Fibroblast of skin of right quadriceps (primary cell): ENCODE results near the gene CNTNAP5.
A peak's percentile ranks its signal among the peaks of the same experiment; 100 is the strongest.

ENCODE experiments used
- DNase-seq: peaks from one replicate; pipeline ENCODE4 v3.0.0-alpha.2; 2013

The CNTNAP5 gene

DNA sequence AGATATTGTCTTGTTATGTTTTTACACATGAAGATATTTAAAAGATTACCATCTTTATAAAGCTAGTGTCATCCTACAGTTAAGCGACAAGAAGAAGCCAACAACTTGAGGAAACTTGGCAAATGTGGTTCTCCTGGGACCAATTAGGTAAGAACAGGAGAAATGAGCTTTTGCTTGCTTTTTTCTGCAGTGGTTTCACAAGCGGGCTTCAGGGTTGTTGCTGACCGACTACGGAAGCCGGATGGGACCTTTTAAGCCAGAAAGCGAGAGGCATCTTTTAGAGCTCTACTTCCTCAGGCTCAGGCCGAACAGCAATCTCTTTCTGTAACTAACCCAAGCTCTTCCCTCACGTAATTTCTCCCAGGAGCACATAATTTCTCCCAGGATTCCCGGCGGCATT lies 256.5 kb downstream of the CNTNAP5 start:
- DNase-seq, result no peak

DNA sequence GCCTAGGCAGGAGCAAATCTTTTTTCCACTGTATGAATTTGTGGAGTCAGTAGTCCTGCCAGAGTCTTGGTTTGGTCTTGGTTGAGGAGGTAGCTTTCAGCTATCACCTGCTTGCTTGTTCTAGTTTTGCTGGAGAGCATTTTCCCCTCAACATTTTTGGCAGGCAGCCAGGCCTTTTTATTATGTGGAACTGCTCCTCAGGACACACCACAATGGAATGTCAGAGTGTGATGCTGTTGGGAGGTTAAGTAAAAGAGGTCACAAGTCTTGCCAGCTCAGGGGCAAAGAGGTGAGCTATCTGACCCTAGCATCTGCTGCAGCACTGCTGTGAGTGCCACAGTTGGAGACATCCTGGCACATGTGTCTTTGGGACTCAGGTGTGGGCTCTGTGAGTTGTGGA lies 258.0 kb downstream of the CNTNAP5 start:
- DNase-seq, result peak; percentile 37

DNA sequence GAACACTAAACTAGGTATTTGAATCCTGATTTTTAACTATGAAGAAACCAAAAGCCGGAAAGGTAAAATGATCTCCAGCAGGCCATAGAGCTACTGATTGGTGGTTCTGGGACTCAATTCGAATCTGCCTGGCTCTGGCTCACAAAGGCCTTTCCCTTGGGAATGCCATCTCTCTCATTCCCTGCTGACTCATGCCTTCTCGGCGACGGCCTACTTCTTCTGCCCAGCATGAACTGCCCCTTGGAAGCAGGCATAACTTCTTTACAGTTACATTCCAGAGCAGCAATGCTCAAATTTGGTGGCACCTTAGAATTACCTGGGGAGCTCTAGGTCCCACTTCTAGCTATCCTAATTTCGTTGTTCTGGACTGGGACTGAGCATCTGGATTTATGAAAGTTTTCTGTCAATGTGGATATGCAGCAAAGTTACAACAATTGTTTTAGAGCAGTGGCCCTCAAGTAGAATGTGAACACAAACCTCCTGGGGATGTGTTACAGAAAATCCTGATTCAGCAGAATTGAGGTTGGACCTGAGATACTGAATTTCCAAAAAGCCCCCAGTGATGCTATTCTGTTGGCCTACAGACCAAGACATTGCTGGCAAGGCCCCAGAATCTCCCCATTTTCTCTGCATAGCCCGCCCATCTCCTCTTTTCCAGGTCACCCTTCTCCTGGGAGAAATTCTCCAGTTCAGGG lies 261.1 kb downstream of the CNTNAP5 start:
- DNase-seq, result no peak

DNA sequence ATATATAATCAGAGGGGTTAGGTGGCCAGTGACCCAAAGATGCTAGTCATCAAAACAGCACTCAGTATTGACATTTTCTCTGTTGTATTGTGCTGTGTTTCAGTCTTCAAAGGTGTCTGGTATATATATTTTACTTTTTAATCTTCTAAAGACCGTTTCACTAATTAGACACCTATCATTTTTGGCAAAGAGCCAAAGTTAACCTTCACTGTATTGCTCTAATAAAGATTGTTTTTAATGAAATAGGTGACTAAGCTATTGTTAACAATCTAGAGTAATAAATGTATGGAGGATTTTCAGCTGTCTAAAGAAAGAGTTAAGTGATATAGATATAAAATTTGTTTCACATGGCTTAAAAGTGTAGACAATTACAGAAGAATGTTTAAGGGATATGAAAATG lies 264.0 kb downstream of the CNTNAP5 start:
- DNase-seq, result no peak

DNA sequence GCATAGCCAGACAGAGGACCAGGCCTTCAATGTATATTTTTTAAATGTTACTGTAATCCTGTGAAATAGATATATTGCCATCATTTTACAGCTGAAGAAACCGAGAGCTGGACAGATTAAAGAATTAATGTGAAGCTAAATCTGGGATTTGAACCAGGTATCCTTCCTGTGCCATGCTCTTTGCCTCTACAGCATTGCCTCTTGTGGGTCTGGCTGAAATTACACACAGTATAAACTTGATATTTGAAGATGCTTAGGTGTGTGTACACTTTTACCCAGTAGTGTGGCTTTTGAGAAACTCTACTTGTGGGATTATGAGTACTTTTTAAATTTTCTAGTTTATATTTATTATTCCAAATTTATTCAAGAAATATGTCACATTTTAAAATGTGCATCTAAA lies 264.5 kb downstream of the CNTNAP5 start:
- DNase-seq, result no peak

DNA sequence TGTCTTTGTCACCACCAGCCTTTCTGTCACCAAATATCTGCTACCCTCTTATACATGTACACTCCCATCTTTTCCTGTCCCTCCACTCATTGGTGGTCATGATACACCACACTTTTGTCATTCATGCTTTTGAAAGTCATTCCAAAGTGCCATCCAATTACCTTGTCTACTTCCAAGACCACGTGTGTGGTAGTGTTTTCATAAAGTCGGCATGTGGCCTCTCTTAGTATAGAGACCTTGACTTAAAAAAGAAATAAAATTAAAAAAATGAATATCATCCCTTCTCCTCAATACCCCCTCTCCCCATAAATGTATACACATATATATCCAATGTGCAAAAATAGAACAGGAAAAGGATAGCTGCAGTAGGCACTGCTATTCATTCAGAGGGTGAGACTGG lies 271.4 kb downstream of the CNTNAP5 start:
- DNase-seq, result no peak

DNA sequence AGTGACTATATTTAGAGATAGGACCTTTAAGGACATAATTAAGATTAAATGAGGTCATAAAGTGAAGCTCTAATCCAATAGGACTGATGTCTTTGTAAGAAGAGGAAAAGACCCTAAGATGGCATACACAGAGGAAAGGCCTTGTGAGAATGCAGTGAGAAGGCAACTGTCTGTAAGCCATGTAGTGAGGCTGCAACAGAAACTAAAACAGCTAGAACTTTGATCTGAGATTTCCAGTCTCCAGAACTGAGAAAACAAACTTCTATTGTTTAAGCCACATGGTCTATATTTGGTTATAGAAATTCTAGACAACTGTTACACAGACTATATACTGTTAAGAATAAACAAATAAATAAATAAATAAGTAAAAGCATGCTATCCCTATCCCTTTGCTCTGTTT lies 276.8 kb downstream of the CNTNAP5 start:
- no peak for DNase-seq

DNA sequence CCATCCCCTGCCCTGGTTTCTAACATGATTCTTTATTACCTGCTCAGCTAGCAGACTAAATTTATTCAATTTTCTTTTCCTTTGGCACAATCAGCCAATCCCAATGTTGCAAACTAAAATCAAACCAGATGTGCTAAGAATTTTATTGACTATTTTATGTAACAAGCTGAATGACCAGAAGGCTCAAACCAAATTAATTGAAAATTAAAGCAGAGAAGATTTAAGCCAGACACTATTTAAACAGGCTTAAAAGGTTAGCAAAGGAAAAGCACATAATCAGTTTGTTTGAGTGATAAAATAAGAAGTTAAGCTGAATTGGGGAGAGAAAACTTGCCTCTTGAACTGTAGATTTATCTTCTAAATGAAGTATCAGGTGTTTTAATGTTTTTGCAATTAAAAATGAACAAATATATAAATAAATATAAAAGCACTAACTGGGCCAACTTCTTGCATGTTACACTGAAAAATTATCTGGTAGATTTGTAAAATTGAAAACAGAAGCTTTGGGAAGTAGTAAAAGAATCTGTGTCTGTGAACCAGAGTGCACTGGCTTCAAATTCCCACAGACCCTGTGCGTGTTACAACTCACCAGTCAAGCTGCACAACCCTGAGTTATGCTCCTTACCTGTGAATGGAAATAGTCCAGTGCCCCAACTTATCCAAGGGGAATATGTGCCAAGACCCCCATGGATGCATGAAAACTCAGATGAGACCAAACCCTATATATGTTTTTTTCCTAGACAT lies 283.4 kb downstream of the CNTNAP5 start:
- DNase-seq, result no peak

DNA sequence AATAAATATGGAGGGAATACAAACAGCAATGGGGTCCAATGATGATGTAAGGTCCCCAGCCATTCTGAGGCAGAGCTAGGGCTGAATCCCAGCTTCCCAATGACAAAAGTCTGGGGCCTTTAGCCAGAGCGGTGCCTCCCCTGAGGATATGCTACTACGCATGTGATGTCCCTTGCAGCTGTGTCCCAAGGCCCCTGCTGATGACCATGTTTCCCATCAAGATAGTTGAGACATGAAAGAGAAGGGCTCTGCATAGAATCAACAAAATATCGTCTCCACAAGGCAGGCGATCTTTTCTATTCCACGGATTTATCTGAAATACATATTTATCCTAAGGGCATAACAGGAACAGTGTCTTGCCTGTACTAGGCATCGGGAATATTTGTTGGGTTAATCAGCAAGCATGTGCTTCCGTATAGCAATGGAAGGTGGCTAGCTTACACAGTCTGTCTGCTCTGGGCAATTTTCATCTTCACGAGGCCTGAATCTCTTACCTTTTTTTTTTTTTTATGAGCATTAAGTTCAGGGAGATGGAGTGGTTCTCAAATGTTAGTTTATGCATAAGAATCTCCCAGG lies 284.6 kb downstream of the CNTNAP5 start:
- DNase-seq, result no peak

DNA sequence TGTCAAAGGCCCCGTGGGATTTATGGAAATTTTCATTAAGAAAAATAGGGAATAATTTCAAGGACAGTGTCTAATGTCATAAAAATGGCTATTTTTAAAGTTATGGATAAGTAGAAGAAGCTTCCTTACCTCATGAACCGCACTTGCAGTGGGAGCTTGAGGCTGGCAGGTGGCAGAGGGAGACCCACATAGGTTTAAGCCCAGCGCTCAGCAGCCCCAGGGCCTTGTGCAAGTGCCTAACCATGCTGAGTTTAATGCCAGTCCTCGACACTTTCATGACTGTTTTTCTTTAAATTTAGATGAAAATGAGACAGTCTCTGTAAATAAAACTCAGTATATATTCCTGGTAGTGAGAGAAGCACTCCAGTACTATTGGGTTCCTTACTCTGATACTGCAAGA lies 285.6 kb downstream of the CNTNAP5 start:
- no peak for DNase-seq

DNA sequence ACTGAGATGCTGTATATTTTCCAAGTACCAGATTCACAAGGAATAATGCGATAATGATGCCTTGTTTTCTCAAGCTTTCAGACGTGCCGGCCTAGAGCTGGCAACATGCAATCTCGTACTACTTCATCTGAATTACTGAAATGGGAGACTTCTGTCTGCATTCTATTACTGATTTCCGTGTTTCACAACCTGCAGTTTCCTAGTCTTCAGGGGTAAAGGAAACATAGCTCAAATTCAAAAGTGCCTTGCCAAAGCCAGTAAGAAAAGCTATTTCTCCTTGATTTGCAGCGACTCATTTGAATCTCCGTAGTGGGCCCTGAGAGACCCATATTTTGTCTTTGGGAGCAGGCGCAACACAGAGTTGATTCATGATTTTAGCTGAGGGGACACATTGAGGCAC lies 289.0 kb downstream of the CNTNAP5 start:
- no peak for DNase-seq

DNA sequence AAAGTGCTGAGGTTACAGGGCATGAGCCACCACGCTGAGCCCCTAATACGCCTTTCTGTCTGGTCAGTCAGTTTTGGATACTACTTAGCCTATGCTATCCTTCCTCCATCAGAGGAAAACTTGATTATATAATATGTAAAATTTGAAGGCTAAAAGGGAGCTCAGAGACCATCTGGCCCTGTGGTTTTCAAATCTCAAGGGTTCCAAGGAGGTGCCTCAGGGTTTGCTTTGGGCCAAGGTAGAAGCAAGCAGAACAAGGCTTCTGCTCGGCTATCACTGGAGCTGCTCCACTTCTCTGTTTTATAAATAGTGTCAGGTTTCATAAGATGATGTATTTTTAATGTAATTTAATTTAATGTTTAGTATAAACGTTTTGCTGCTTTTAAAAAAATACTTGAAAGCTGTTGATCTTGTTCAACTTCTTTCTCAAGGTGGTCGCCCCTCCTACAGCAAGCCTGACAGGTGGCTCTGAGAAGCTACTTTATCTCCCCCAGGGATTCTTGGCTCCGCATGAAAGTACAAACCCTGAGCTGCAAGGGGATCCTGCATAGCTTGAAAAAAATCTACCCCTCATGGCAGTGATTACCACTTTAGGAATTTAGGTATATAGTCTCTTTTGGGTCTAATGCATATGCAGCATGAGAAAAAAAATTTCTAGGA lies 290.3 kb downstream of the CNTNAP5 start:
- DNase-seq, result no peak

DNA sequence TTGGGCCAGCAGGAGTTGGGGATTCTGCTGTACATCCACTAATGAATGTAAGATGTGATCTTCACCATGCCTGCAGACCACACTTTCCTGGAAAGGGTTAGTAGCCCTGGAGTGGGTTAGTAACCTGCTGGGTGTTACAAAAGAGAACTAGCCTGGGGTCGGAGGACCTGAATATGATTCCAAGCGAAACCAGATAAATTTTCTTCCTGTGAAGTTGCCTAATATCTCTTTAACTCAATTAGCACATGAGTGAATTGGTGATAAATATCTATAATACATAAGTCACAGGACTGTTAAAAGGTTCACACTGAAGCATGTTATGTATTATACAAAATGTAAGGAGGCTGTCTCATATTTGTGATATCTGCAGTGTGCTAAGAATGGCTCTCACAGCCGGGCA lies 291.0 kb downstream of the CNTNAP5 start:
- DNase-seq, result no peak

DNA sequence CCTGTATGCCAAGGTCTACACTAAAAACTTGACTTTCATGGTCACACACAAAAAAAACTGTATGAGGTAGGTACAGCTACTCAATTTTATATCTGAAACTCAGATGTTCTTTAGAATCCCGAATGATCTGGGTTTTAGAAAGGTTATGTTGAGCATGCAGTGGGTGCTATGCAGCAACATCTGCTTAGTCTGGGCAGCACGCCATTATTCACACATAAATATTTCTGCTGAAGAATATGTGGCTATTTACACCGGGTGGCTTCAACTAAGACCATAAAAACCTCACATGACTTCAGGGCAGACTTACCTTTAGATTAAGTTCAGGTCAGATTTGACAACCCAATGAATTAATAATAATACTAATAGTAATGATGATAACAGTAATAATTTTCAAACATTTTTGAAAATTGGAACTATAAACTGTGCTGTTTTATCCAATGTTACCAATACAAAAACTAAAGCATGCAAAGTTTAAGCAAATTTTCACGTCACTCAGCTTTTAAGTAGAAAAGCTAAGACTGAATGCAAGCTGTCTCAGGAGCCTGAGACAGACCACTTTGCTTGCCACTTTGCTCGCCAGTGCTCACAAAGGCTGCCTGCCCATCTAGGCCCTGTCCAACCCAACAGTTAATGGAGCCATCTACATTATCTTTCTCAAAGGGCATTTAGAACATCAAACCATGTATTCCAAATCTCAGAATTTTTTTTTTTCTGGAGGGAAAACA lies 292.0 kb downstream of the CNTNAP5 start:
- DNase-seq, result no peak

DNA sequence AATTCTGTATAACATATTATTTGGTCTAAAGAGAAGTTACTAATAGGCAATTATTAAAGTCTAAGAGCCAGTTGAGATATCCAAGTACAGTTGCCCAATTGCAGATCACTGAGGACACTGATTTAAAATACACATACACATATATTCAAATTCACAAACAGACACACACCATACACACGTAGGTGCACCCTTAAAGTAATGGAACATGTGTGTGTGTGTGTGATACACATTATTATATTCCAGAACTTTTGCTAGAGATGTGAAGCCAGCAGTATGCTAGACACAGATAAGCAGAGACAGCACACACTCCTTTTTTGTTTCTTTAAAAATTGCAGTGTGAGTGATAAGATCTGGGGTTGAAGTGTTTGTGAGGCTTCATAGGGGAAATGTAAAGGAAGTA lies 292.5 kb downstream of the CNTNAP5 start:
- no peak for DNase-seq

DNA sequence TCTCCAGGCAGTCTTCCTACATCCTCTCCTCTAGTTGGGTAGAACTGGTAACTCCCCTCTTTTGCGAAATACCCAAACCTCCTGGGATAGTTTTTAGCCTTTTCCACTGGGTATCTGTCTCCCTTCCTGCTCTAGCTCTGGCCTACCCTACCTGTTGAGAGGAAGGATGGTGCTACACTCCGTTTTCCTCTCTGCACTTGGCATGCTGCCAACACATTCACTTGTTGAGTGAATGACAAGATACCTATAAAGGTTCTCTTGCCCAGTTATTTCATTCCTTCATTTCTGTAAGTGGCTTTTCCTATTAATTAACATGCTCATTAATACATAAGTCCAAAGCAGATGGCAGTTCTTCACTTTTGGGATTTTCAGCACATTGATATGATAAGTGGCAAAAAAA lies 293.8 kb downstream of the CNTNAP5 start:
- no peak for DNase-seq

DNA sequence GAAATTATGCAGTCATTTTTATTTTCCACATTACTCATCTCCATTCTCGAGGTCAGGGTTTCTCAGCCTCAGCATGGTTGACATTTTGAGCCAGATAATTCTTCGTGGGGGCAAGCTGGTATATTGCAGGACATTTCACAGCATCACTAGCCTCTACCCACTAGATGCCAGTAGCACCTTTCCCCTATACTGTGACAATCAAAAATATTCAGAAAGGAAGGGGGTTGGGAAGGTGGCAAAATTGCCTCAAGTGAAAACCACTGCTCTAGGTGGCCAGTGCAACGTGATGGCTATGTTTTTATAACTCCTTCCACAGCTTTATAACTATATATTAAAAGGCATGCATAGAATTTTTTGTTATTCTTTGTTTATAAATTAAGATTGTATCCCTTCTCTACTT lies 294.5 kb downstream of the CNTNAP5 start:
- DNase-seq, result no peak

DNA sequence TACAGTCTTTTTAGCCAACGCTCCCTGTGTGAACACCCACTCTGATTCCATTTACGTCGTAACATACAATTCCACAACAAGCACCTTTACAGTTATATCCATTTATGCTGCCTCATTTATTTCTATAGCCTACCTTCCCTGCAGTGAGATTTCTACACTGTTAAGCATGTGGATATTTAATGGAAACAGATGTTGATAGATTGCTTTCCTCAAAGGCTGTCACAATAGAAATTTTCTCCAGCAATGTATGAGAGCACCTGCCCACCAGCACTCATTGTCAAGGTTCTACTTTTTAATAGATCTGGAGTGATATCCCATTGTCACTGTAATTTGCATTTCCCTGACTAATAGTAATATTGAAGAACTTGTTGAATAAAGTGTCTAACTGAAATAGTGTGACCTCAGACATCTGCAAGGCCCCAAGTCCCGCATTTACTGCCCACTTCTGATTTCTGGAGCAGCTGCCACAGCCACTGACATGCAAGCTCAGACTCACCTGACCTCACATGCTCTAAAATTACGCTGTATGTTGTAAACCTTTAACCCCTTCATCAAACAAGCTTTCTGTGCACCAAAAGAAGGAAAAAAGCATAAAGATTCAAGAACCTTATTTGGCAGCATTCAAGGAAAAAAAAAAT lies 295.1 kb downstream of the CNTNAP5 start:
- DNase-seq, result no peak

DNA sequence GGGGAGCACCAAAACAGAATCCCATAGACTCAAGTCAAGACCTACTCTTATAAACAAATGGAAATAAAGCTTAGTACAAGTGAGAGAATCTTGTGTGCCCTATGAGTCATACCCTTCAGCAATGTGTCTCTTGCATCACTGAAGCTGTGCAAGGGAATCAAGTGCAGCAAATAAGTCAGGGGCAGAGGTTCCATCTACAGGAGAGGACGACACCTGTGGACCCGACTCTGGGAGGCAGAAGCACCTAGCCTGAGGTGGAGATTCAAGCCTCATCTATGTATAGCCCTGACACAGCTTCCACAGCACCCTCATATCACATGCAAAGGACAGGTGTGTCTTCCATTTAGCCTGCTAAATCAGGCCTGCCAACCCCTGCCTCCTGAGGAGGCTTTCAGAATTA lies 298.2 kb downstream of the CNTNAP5 start:
- no peak for DNase-seq

DNA sequence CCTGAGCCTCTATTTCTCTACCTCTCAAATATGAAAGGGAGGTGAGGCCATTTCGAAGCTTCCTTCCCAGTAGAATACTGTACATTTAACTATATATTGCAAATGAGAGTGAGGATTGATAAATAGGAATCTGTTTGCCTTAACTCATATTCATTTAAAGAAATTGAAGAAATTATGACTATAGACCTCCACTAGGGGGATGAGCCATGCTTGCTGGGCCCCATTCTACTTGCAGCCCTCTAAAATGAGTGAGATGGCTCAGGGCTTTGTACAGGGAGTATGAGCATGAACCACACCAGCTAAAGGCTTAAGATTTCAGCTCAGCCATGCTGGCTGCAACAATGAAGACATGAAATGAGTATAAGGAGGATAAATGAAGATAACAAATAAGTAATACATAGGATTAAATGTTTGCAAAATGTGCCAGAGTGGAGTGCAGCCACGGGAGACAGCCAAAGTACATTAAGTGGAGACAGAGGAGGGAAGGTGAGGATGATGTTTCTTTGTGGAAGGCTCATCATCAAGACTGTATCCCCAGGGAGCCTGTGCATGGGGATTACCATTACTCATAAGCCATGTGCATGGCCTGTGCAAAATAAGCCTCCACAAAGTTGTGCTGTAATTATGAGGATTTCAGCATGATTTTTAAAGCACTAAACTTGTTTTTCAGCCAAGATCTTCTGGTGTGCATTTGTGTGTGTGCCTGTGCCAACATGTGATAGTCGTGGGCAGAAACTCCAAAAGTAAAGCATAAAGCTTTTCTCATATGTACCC lies 300.8 kb downstream of the CNTNAP5 start:
- DNase-seq, result no peak

DNA sequence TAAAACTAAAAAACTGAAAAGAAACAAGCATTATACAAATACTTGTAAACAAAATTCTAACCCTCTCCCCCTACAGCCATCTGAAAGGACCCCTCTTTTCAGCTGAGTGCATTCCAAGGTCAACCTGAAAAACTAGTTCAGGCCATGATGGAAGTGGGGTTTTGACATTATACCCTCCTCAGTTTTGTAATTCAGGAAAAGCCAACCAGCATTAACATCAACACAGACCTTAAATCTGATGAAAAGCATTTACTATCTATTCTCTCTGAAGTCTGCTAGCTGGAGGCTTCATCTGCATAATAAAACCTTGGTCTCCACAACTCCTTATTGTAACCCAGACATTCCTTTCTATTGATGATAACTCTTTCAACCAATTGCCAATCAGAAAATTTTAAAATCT lies 302.2 kb downstream of the CNTNAP5 start:
- no peak for DNase-seq

DNA sequence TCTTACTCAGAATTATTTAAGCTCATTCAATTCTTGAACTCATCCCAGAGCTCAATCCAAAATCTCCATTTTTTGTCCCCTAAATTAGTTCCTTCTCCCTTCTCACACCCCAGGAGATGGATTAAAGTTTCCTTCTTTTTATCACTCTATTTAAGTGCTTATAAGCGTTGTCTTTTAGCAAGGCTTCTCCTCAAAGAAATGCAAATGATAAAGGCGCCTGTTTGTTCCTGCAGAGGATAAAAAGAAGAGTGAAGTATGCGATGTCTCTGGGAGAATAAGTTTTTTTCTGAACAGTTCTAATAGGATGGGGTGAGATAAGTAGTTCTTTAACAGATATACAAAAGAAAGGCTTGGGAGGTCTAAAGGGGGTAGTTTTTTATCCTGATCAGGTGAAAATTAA lies 303.3 kb downstream of the CNTNAP5 start:
- no peak for DNase-seq
